OCI-LY7 (cell line): ENCODE results near the gene SAP25. TPM values are rescaled to one million over a fixed set of nuclear protein-coding genes. Genes with fewer than 3 reads are reported as not detected.

ENCODE experiments used
- BruUV-seq: library from RNA; stranded (reverse); fragments of 400-500 nt; replicated peaks from 2 replicates; lab custom pipeline; 2021; lab: Mats Ljungman, UMichigan
- CTCF ChIA-PET: fragments of 300-600 bp; sonication (Branson Sonifier 250); formaldehyde crosslinking; loops from one replicate; lab custom pipeline; 2022; ENCODE audit warnings: antibody characterized with exemption; ENCODE audit not compliant: unreplicated experiment; lab: Charles Lee
- POLR2A ChIA-PET: fragments of 300-600 bp; sonication (Branson Sonifier 250); formaldehyde crosslinking; loops from one replicate; lab custom pipeline; 2022; ENCODE audit warnings: antibody characterized with exemption; lab: Charles Lee
- DNase-seq: peaks from one replicate; pipeline ENCODE4 v3.0.0-alpha.2; 2015; ENCODE audit warnings: low spot score
- H2AFZ ChIP-seq: fragments of 200-600 bp; sonication (generic), shearing (Covaris generic); 2 replicates; pipeline ENCODE4 v1.6.1; 2014; ENCODE audit warnings: mild to moderate bottlenecking, antibody characterized with exemption, low read length, moderate library complexity
- H3K27ac ChIP-seq: fragments of 200-600 bp; sonication (generic); 2 replicates; pipeline ENCODE4 v1.5.1; 2014; ENCODE audit warnings: mixed run types, low read depth, mild to moderate bottlenecking, moderate library complexity, low read length, inconsistent platforms; ENCODE audit not compliant: poor library complexity, severe bottlenecking
- H3K36me3 ChIP-seq: fragments of 200-600 bp; sonication (generic); 2 replicates; pipeline ENCODE4 v1.6.1; 2014; ENCODE audit warnings: mild to moderate bottlenecking, antibody characterized with exemption, low read length, moderate library complexity, mixed read lengths; ENCODE audit not compliant: insufficient read depth
- H3K4me1 ChIP-seq: fragments of 200-600 bp; sonication (generic); 2 replicates; pipeline ENCODE4 v1.5.1; 2014; ENCODE audit warnings: mild to moderate bottlenecking, low read length; ENCODE audit not compliant: insufficient read depth, poor library complexity, severe bottlenecking
- H3K4me2 ChIP-seq: fragments of 200-600 bp; sonication (generic); 2 replicates; pipeline ENCODE4 v1.6.1; 2014; ENCODE audit warnings: mild to moderate bottlenecking, low read length
- H3K4me3 ChIP-seq: fragments of 200-600 bp; sonication (generic); 2 replicates; pipeline ENCODE4 v1.5.1; 2014; ENCODE audit warnings: mild to moderate bottlenecking, low read depth, low read length; ENCODE audit not compliant: poor library complexity, severe bottlenecking
- H3K79me2 ChIP-seq: fragments of 200-600 bp; sonication (generic); 2 replicates; pipeline ENCODE4 v1.6.1; 2016; ENCODE audit warnings: low read depth, mild to moderate bottlenecking, low read length, moderate library complexity, mixed read lengths; ENCODE audit not compliant: insufficient read depth
- H3K9me2 ChIP-seq: fragments of 200-600 bp; sonication (generic); 2 replicates; pipeline ENCODE4 v1.6.1; 2016; ENCODE audit warnings: mild to moderate bottlenecking, low read length, mixed read lengths; ENCODE audit not compliant: insufficient read depth
- H3K9me3 ChIP-seq: fragments of 200-600 bp; sonication (generic); 2 replicates; pipeline ENCODE4 v1.6.1; 2014; ENCODE audit warnings: mild to moderate bottlenecking, mixed run types, low read length, mixed read lengths
- H4K20me1 ChIP-seq: fragments of 200-600 bp; sonication (generic); 2 replicates; pipeline ENCODE4 v1.6.1; 2014; ENCODE audit warnings: mild to moderate bottlenecking, antibody characterized with exemption, low read length, moderate library complexity, mixed read lengths; ENCODE audit not compliant: insufficient read depth
- CTCF ChIP-seq: fragments of 200-600 bp; sonication (generic); conservative IDR thresholded peaks from 2 replicates; pipeline ENCODE4 v1.5.1; 2014; ENCODE audit warnings: mild to moderate bottlenecking, antibody characterized with exemption, low read length, moderate library complexity, mixed read lengths
- EZH2phosphoT487 ChIP-seq: fragments of 200-600 bp; sonication (generic); IDR thresholded peaks from 2 replicates; pipeline ENCODE4 v1.6.1; 2018; ENCODE audit warnings: low read depth, borderline replicate concordance, mild to moderate bottlenecking, mixed run types, antibody characterized with exemption, low read length, moderate library complexity, mixed read lengths
- intact Hi-C: fragments of 100-400 bp; cut with micrococcal nuclease; formaldehyde crosslinking; loops from one replicate; pipeline ENCODE4 v1.10.0; 2022; ENCODE audit not compliant: unreplicated experiment
- total RNA-seq, 2 experiments: library from RNA; depleted of rRNA in 1 of 2; stranded (reverse); fragments of >200 nt in 1 of 2; shearing (Covaris generic) in 1 of 2; gene quantifications; 2 replicates each; pipeline ENCODE4 v1.2.3, GENCODE V29; 2014 to 2022

SAP25 gene
- total RNA-seq, 2 experiments from 2014 or later, result 1.5 to 12.7 TPM

- Histone ChIP-seq H2AFZ (no peak overlapping the region), H3K27ac (no peak overlapping the region), H3K4me2 (0 out of 2 replicates have a peak overlapping the region, but pooled peaks have one; percentile 7), H3K4me3 (no peak overlapping the region), H3K9me3 (no peaks in the 10 kb centered on the region), H3K9me2 (no peaks in the 10 kb centered on the region), H3K36me3 (peaks cover 22% of the 10 kb centered on the region; the same call in 1 of the 2 replicates), H4K20me1 (no peaks in the 10 kb centered on the region), H3K79me2 (no peaks in the 10 kb centered on the region), H3K4me1 (peaks cover 45% of the 10 kb centered on the region)
- TF ChIP-seq CTCF (no peak), EZH2phosphoT487 (no peak)
- CTCF ChIA-PET, result interaction anchor here (0.6 kb wide), 1 partner anchor 1107 kb away, joined by 3 read pairs; no protein-coding TSS in a partner anchor
- no TSS peak for BruUV-seq
- DNase-seq, result no peak
- intact Hi-C loops, result no loop called here
- POLR2A ChIA-PET, result no interaction called here
Measured at GRCh38 chr7:100570954-100571828, 2.5 kb downstream of the SAP25 start.

- DNase-seq, result peak; percentile 57
- Histone ChIP-seq H2AFZ (no peak overlapping the region), H3K9me3 (no peaks in the 10 kb centered on the region), H3K4me1 (peaks cover 45% of the 10 kb centered on the region), H3K9me2 (no peaks in the 10 kb centered on the region), H3K4me3 (no peak overlapping the region), H4K20me1 (no peaks in the 10 kb centered on the region), H3K36me3 (peaks cover 6% of the 10 kb centered on the region; the same call in 1 of the 2 replicates), H3K4me2 (peak overlapping the region; percentile 46; the same call in 1 of the 2 replicates), H3K27ac (no peak overlapping the region), H3K79me2 (no peaks in the 10 kb centered on the region)
- ChIA-PET POLR2A (interaction anchor here (0.6 to 1.0 kb wide), 2 partner anchors 16 to 307 kb away, joined by 3 to 5 read pairs; no protein-coding TSS in a partner anchor), CTCF (interaction anchor here (1.5 kb wide), 1 partner anchor 49 kb away, joined by 6 read pairs; no protein-coding TSS in a partner anchor)
- intact Hi-C loops, result no loop called here
- TF ChIP-seq CTCF, result peak; percentile 65
- no peak for TF ChIP-seq EZH2phosphoT487
- no TSS peak for BruUV-seq
Measured at GRCh38 chr7:100568896-100569844, 4.5 kb downstream of the SAP25 start.
